Upper lobe of left lung (tissue), 6 donors: Measurements from ENCODE around the gene ARHGEF10L. TPM values are rescaled to one million over a fixed set of nuclear protein-coding genes. Genes with fewer than 3 reads are reported as not detected.
"Not testable (repeated sequence)": the region's sequence is repeated elsewhere in the genome, so short reads cannot be mapped to it uniquely, and the experiment has no call there.

ENCODE experiments used
- ATAC-seq, 2 donors: fragments of 200-7000 bp; cut with Tn5 transposase; one replicate each; pipeline ENCODE4 v1.9.1; 2022; ENCODE audit warnings: mild to moderate bottlenecking in 2 of 2, moderate library complexity in 2 of 2; ENCODE audit not compliant: low FRiP score in 2 of 2
- DNase-seq, 2 donors: peaks; one replicate each; pipeline ENCODE4 v3.0.0-alpha.2; 2019 to 2020
- H3K27ac ChIP-seq, 4 donors: fragments of 200-600 bp; sonication (generic); one replicate each; pipeline ENCODE4 v1.5.1; 2016 to 2019
- H3K27me3 ChIP-seq, 4 donors: fragments of 200-600 bp; sonication (generic); one replicate each; pipeline ENCODE4 v1.5.1; 2017 to 2019
- H3K36me3 ChIP-seq, 4 donors: fragments of 200-600 bp; sonication (generic); one replicate each; pipeline ENCODE4 v1.5.1; 2016 to 2019
- H3K4me1 ChIP-seq, 4 donors: fragments of 200-600 bp; sonication (generic); one replicate each; pipeline ENCODE4 v1.5.1; 2018 to 2019
- H3K4me3 ChIP-seq, 4 donors: fragments of 200-600 bp; sonication (generic); one replicate each; pipeline ENCODE4 v1.5.1; 2017 to 2019; ENCODE audit warnings: mild to moderate bottlenecking in 2 of 4, moderate library complexity in 1 of 4
- H3K9me3 ChIP-seq, 4 donors: fragments of 200-600 bp; sonication (generic); one replicate each; pipeline ENCODE4 v1.5.1; 2018 to 2019
- CTCF ChIP-seq, 6 experiments: fragments of 450-650 bp in 4 of 6; fragments of 200-600 bp in 2 of 6; sonication (generic) in 2 of 6; IDR thresholded peaks; one replicate each; pipeline ENCODE4 v1.5.1; 2016 to 2019; ENCODE audit warnings: antibody characterized with exemption in 6 of 6
- EP300 ChIP-seq, 4 donors: sonication (generic); formaldehyde crosslinking; IDR thresholded peaks; one replicate each; pipeline ENCODE4 v1.5.1; 2017; ENCODE audit warnings: antibody characterized with exemption in 4 of 4, control low read depth in 2 of 4
- POLR2A ChIP-seq, 4 donors: fragments of 450-650 bp; IDR thresholded peaks; one replicate each; pipeline ENCODE4 v1.5.1; 2016 to 2017; ENCODE audit warnings: antibody characterized with exemption in 4 of 4, mild to moderate bottlenecking in 2 of 4
- POLR2AphosphoS5 ChIP-seq, 2 donors: sonication (generic); formaldehyde crosslinking; IDR thresholded peaks; one replicate each; pipeline ENCODE4 v1.5.1; 2017; ENCODE audit warnings: antibody characterized with exemption in 2 of 2
- WGBS, 2 donors: methylation state at CpG; one replicate each; pipeline ENCODE4 v1.1.5; 2017 to 2018; 5-methylcytosine and 5-hydroxymethylcytosine counted together
- total RNA-seq, 6 donors: library from RNA; depleted of rRNA in 4 of 6; stranded (reverse); fragments of >200 nt in 4 of 6; gene quantifications; one replicate each; pipeline versions ENCODE4 v1.1.0 to v1.2.1, GENCODE V29; 2016 to 2021
- donor health status: DM: no; HTN: no; CAD: no; lungs with moderate emphysema.
- donor health status: DM: no; HTN: yes; CAD: no; lungs with severe emphysema.

ARHGEF10L gene
- total RNA-seq, 6 donors from 2014 or later, result 17.6 to 172 (median 50.0) TPM

GRCh38 chr1:17744666-17745478 is 205.4 kb downstream of the ARHGEF10L start:
- no peaks in the 10 kb centered on the region for H3K9me3 ChIP-seq
- DNase-seq, result peak in 1 of 2 donors; percentile 29
- H3K27ac ChIP-seq, result no peak overlapping the region
- H3K36me3 ChIP-seq, result no peaks in the 10 kb centered on the region
- H3K4me1 ChIP-seq, result no peaks in the 10 kb centered on the region
- no peak for ATAC-seq
- WGBS, 2 donors, result 67 to 78% methylated on average over 8 to 11 of the region's 11 CpGs
- TF ChIP-seq POLR2A (IDR thresholded peaks at IDR 0.05), result no peak
- no peak for TF ChIP-seq EP300 (IDR thresholded peaks at IDR 0.05)
- no peak for TF ChIP-seq CTCF (IDR thresholded peaks at IDR 0.05)
- TF ChIP-seq POLR2AphosphoS5 (IDR thresholded peaks at IDR 0.05), result no peak
- H3K27me3 ChIP-seq, result peaks cover 0 to 7% (median 0%) of the 10 kb centered on the region in 4 donors
- no peak overlapping the region for H3K4me3 ChIP-seq

- no peaks in the 10 kb centered on the region for H3K9me3 ChIP-seq
- H3K4me1 ChIP-seq, result no peaks in the 10 kb centered on the region
- DNase-seq, result no peak
- 86 to 88% methylated on average over 3 of the region's 3 CpGs for WGBS, 2 donors
- TF ChIP-seq EP300 (IDR thresholded peaks at IDR 0.05), result no peak
- no peak for TF ChIP-seq POLR2A (IDR thresholded peaks at IDR 0.05)
- no peak for TF ChIP-seq CTCF (IDR thresholded peaks at IDR 0.05)
- TF ChIP-seq POLR2AphosphoS5 (IDR thresholded peaks at IDR 0.05), result no peak
- peaks cover 0 to 7% (median 0%) of the 10 kb centered on the region in 4 donors for H3K27me3 ChIP-seq
- H3K36me3 ChIP-seq, result no peaks in the 10 kb centered on the region
- no peak overlapping the region for H3K27ac ChIP-seq
- H3K4me3 ChIP-seq, result no peak overlapping the region
- ATAC-seq, result no peak
Measured at GRCh38 chr1:17745479-17745955, 206.0 kb downstream of the ARHGEF10L start.

GRCh38 chr1:17746281-17746680 is 206.8 kb downstream of the ARHGEF10L start:
- WGBS, 2 donors, result 54% methylated on average over 2 of the region's 2 CpGs
- H3K36me3 ChIP-seq, ATAC-seq, DNase-seq, H3K27me3 ChIP-seq, H3K9me3 ChIP-seq, H3K4me1 ChIP-seq, H3K27ac ChIP-seq, H3K4me3 ChIP-seq: not testable (repeated sequence)

- TF ChIP-seq CTCF (IDR thresholded peaks at IDR 0.05) (no peak), POLR2A (IDR thresholded peaks at IDR 0.05) (no peak), EP300 (IDR thresholded peaks at IDR 0.05) (no peak), POLR2AphosphoS5 (IDR thresholded peaks at IDR 0.05) (no peak)
- Histone ChIP-seq H3K4me3 (no peak overlapping the region), H3K27me3 (peaks cover 0 to under 1% (median 0%) of the 10 kb centered on the region in 4 donors), H3K4me1 (no peaks in the 10 kb centered on the region), H3K27ac (no peak overlapping the region), H3K9me3 (no peaks in the 10 kb centered on the region), H3K36me3 (no peaks in the 10 kb centered on the region)
- 70 to 83% methylated on average over 2 of the region's 2 CpGs for WGBS, 2 donors
- ATAC-seq (no peak), DNase-seq (no peak)
Measured at GRCh38 chr1:17746920-17747319, 207.4 kb downstream of the ARHGEF10L start.

Other genes with a start within 250 kb of the ARHGEF10L start
- 10 to 100 TPM in 1 of 6 donors, 1 to 10 TPM in 5; 2.7 to 32.3 (median 9.0) TPM for gene PADI4, start 231.5 kb upstream of the ARHGEF10L start, total RNA-seq
- gene PADI6, start 167.5 kb upstream of the ARHGEF10L start, total RNA-seq, result not detected
- gene RCC2, start 100.0 kb upstream of the ARHGEF10L start, total RNA-seq, result 10 to 100 TPM; 32.1 to 66.2 (median 47.7) TPM
- gene ACTL8, start 215.6 kb downstream of the ARHGEF10L start, total RNA-seq, result not detected